HG03432 (cell line): ENCODE measurements around the gene COPB2.
"Not testable (repeated sequence)": the region's sequence is repeated elsewhere in the genome, so short reads cannot be mapped to it uniquely, and the experiment has no call there.

Experiments
- ATAC-seq: cut with Tn5 transposase; IDR thresholded peaks from one replicate; pipeline ENCODE4 v1.9.1; 2021; ENCODE audit warnings: mild to moderate bottlenecking, moderate library complexity; ENCODE audit not compliant: unreplicated experiment

The COPB2 gene

DNA sequence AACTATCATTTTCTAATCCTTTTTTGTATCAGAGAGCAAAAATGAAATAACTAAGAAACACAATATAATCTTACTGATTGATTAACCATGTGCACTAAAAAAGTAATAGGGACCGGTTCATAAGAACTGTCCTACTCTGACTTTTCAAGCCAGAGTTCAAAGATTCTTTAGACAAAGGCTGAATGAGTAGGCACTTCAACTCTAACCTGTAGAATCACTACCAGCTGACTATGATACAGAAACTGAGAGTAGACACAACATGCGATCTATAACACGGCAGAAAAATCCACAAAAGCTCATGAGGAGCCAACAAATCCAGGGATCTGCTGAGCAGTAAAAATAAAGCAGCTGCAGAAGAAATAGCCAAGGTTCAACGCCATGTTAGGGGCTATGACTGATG lies 8.9 kb downstream of the COPB2 start:
- no peak for ATAC-seq

- no peak for ATAC-seq
Observed at GRCh38 chr3:139378587-139379241, 10.7 kb downstream of the COPB2 start.

DNA sequence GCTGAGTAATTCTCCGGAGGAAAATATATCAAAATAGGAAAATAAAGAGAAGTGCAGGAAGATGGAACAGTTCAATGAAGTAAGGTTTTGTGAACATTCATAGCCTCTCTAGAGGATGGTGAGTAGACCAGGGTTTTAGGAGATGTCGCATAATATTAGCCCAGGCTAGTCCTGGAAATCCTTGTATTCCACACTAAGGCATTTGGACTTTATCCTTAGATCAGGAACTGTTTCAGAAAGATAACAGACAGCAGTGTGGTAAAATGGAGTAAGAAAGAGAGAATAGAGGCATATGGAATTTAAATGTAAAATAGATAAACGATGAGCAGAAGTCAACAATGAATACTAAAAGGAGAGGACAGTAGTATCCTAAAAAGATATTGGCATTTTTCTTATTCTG lies 12.1 kb downstream of the COPB2 start:
- ATAC-seq = no peak

DNA sequence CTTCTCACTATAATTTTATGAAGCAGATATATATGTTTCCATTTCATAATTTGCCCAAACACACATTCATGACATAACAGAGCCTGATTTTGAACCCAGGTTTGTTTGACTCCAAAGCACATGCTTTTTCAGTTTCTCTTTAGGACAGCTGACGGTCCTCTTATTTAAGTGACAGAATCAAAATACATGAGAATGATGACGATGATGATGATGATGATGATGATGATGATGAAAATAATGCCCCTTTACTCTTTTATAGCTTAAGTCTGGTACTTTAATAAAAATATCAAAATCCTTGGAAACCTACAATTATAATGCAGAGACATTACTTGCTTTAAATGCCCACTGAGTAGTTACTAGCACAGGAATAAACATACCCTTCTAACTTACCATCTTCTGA lies 15.3 kb downstream of the COPB2 start:
- ATAC-seq = no peak

- no peak for ATAC-seq
Observed at GRCh38 chr3:139364549-139364948, 24.9 kb downstream of the COPB2 start.

GRCh38 chr3:139361276-139361675 lies 28.2 kb downstream of the COPB2 start:
- no peak for ATAC-seq

DNA sequence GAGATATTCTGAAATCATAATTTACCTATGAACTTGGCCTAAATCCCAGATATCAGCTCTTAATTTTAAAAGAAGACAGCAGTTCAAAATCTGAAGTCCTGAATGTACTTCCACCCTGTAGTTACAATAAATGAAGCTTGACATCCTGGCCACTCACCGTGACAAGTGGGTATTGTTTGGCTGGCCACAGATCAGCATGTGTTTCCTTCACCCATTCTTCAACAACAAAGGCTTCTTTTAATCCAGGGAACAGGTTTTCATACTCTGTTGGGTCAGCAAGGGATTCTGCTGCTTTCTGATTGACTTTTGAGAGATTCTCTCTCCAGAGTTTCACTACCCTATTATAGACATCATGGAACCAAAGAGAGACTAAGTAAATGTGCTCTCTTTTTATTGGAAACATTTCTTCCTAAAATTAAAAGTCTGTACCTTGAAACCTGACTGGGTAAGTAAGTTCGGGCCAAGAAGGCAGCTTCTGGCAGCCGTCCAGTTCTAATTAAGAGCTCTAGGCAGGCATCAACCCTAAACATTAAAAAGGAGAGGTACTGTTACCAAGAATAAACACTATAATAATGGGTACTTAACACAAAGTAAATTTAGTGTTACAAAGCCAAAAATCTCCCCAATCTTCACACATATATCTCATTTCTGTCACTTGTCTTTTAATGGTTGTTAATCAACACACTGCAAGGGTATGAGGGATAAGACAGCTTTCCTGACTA lies 30.4 kb downstream of the COPB2 start:
- ATAC-seq = no peak

DNA sequence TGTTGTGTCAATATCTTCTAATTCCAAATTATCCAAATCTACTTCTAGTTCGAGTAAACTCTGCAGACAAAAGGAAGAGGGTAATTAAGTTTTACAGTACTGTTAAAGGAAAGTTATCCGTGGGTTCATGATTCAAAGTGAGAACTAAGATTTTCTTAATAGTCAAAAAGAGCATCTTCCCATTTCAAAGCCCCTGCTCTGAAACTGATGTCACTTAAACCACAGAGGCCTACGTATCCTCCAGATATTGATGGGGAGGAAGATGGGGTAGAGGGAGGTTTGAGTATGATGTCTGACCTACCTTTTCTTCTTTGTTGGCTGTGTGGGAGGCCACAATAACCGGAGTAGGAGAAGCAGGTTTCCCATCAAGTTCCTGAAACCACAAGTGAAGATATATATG lies 31.5 kb downstream of the COPB2 start:
- ATAC-seq = peak; percentile 48

DNA sequence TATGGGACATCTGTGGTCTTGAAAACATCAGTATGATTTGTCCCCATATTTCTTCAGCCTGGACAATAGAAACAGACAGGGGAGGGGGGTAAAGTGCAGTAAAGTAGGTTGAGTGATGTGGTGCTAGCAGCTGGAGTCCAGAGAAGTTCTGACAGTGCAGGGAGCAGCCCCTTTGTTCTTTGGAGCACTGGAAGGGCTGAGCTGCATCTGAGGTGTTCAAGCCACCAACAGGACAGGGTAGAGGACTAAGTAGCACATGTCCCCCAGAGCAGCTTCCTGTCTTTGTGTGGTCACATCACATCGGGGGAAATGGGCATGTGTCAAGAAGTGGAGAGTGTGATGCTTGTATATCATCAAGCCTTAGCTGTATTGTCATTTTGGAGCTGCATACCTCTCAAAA lies 33.6 kb downstream of the COPB2 start:
- ATAC-seq = no peak

DNA sequence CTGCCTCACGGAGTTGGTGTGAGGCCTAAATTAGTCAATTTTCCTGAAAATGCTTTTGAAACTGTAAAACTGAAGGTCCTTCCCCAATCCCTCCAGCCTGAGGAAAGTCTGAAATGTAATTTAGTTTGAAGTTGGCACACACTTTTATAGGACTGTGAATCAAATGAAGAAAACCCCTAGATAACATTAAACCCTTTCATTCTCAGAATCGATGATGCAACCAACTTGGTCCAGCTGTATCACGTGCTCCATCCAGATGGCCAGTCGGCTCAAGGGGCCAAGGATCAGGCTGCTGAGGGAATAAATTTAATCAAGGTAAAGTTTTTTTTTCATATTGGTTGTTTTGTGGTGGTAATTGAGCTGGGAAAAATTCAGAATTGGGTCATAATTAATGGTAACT lies 34.0 kb downstream of the COPB2 start:
- ATAC-seq = no peak

- no peak for ATAC-seq
Observed at GRCh38 chr3:139354661-139355060, 34.8 kb downstream of the COPB2 start.

DNA sequence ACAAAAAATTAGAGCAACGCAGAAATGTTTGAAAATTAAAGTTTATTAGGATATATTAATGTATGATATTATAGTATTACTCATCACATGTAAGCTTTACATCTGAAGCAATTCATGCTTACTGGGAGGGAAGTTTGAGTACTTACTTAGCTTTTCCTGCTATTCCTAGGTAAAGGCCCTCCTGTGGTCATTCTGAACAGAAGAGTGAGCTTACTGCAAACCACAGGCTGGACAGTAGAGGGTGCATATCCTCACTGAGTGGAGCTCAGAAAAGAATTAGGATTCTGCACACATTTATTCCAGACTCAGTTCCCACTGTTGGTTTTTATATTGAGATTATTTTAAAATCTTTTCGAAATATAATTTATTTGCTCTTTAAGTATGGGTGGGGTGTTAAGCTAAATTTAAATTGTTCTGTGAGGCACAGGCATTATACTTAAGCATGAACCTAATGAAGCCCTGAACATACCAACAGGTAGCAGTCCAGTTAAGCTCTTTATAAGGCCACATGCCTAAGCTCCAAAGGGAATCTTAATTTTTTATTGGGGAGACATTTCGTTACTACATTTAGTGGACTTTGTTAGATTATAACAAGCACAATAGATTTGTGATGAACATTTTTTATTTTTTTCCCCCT lies 35.4 kb downstream of the COPB2 start:
- peak; percentile 48 for ATAC-seq

- ATAC-seq = no peak
Observed at GRCh38 chr3:139346771-139347170, 42.7 kb downstream of the COPB2 start.

- peak; percentile 99 for ATAC-seq
Observed at GRCh38 chr3:139343895-139344856, 45.3 kb downstream of the COPB2 start, which contains the start of gene MRPS22. MRPS22 (plus strand) TSS chr3:139344020; CDS start chr3:139344027, 7 bp downstream.

DNA sequence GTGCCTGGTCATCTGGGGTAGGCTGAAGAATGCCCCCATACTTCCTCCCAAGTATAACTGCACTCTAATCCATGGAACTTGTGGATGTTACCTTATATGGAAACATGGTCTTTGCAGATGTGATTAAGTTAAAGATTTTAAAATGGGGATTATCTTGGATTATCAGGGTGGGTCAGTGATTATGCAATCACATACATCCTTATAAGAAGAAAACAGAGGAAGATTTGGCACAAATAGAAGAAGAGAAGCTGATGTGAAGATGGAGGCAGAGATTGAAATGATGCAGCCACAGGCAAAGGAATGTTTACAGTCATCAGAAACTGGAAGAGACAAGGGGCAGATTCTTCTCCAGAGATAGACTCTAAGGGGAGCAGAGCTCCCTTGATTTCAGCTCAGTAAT lies 47.4 kb downstream of the COPB2 start:
- ATAC-seq = no peak

GRCh38 chr3:139340784-139341183 lies 48.7 kb downstream of the COPB2 start:
- ATAC-seq = no peak

DNA sequence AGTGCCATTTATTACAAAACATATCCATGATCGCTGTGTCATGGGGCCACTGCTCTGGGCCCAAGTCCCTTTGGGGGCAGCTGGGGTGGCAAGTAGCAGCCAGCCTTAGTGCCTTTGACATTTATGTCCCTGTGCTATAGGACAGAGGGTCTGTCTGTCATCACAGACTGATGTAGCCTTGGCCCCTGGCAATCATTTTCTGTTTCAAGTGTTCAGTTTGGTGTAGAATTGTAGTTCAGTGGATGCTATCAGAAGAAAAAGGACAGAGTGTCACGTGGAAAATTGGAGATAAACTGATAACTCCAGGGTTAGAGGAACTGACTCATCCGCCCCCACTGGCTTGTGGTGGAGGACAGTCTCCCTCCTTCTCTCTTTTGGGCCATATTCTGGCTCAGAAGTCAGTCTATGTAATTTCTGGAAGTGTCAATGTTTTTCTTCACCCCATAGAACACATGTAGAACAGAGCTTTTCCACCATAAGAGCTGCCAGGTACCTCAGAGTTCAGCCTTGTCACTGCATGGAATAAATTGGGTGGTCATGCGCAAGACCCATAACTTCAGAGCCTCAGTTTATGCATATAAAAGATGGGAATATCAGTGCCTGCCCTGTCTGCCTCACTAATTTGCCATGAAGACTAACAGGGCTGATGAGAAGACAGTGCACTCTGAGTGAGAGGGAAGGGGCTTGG lies 50.1 kb downstream of the COPB2 start:
- no peak for ATAC-seq

DNA sequence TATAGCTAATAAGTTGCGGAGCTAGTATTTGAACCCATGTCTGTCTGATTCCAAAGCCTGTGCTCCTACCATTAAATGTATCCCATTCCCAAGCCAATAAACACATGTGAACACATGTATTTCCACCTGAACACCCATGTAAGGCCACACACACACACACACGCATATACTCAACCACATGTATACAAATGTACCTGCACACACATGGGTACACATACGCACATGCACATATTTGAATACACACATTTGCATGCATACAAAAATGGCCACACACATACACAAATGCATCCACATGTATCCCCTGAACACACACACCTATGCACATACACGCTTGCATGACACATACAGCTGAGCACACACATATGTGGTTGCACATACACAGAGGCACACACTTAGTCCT lies 51.0 kb downstream of the COPB2 start:
- no peak for ATAC-seq

- not testable (repeated sequence) for ATAC-seq
Observed at GRCh38 chr3:139334675-139335074, 54.8 kb downstream of the COPB2 start.

DNA sequence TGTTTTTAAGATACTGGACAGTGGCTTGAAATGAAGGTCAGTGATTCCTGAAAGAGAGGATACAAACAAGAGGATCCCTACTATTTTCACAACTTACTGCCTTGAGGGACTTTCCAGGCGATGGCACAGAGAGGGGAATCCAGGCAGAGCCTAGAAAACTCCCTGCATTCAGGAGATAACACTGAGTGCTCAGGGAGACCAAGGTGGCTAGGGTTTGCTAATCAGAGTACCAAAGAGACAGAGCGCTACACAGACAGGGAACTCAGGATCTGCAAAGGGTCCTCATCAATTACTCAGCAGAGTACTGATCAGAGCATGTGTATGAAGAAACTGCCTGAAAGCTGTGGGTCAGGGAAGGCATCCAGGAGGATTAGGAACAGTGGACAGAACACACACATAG lies 57.4 kb downstream of the COPB2 start:
- ATAC-seq = no peak
